DND-41 (cell line): ENCODE measurements around the gene KRTAP10-6.

ENCODE experiments used
- EZH2 ChIP-seq: IDR thresholded peaks from 3 replicates; pipeline ENCODE4 v1.6.1; 2012; ENCODE audit warnings: borderline replicate concordance, low read depth, mild to moderate bottlenecking, moderate library complexity, low read length, inconsistent platforms; ENCODE audit not compliant: severe bottlenecking
- TF ChIP-seq, protein P1 (sequence below): IDR thresholded peaks from 2 replicates; pipeline ENCODE4 v1.5.1; 2012; ENCODE audit warnings: borderline replicate concordance, low read length, moderate library complexity, mild to moderate bottlenecking; ENCODE audit not compliant: poor library complexity, severe bottlenecking; ENCODE audit errors: extremely low read depth

DNA sequence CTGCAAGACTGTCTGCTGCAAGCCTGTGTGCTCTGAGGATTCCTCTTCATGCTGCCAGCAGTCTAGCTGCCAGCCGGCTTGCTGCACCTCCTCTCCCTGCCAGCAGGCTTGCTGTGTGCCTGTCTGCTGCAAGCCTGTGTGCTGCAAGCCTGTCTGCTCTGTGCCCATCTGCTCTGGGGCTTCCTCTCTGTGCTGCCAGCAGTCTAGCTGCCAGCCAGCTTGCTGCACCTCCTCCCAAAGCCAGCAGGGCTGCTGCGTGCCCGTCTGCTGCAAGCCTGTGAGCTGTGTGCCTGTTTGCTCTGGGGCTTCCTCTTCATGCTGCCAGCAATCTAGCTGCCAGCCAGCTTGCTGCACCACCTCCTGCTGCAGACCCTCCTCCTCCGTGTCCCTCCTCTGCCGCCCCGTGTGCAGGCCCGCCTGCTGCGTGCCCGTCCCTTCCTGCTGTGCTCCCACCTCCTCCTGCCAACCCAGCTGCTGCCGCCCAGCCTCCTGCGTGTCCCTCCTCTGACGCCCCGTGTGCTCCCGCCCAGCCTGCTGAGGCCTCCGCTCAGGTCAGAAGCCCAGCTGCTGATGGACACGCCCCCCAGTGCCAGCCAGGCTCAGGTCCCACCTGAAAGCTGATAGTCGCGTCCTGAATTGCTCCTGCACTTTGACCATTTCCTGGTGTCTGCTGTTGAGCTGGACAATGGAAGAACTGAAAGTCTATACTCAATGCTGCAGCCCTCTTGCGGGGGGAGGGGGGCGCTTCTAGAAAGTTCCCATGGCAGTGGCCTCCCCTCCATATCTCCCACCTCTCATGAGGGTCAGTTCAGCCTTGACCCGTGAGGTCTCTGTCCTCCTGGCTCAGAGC is 17.6 kb downstream of the KRTAP10-6 start:
- TF ChIP-seq, protein P1, sequence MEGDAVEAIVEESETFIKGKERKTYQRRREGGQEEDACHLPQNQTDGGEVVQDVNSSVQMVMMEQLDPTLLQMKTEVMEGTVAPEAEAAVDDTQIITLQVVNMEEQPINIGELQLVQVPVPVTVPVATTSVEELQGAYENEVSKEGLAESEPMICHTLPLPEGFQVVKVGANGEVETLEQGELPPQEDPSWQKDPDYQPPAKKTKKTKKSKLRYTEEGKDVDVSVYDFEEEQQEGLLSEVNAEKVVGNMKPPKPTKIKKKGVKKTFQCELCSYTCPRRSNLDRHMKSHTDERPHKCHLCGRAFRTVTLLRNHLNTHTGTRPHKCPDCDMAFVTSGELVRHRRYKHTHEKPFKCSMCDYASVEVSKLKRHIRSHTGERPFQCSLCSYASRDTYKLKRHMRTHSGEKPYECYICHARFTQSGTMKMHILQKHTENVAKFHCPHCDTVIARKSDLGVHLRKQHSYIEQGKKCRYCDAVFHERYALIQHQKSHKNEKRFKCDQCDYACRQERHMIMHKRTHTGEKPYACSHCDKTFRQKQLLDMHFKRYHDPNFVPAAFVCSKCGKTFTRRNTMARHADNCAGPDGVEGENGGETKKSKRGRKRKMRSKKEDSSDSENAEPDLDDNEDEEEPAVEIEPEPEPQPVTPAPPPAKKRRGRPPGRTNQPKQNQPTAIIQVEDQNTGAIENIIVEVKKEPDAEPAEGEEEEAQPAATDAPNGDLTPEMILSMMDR = no peak
- TF ChIP-seq EZH2 = no peak
